HepG2 (cell line): ENCODE measurements around the gene DIP2C. TPM values are rescaled to one million over a fixed set of nuclear protein-coding genes. Genes with fewer than 3 reads are reported as not detected.

Experiments used
- ATAC-seq: fragments of 200-7000 bp; cut with Tn5 transposase; 3 replicates; pipeline ENCODE4 v1.9.1; 2020; ENCODE audit warnings: mild to moderate bottlenecking, moderate library complexity
- BruUV-seq: library from RNA; stranded (reverse); fragments of 400-500 nt; replicated peaks from 2 replicates; lab custom pipeline; 2021; lab: Mats Ljungman, UMichigan
- CTCF ChIA-PET: fragments of 300-600 bp; formaldehyde crosslinking; extraction: SDS; loops from one replicate; lab custom pipeline; 2021; ENCODE audit warnings: low total read pairs, inconsistent platforms, low intra/inter-chr PET ratio; lab: Yijun Ruan, JAX
- POLR2A ChIA-PET: fragments of 350-600 bp; sonication (Branson Sonifier 250); formaldehyde crosslinking; loops from one replicate; lab custom pipeline; 2020; ENCODE audit warnings: antibody characterized with exemption, inconsistent platforms; lab: Yijun Ruan, JAX
- DNase-seq: peaks from one replicate; pipeline ENCODE4 v3.0.0-alpha.2; 2015; ENCODE audit warnings: low spot score
- FAIRE-seq: peaks from 3 replicates; lab custom pipeline; 2011; peaks lifted over from hg19 to GRCh38; lab: Jason Lieb, UNC
- H2AFZ ChIP-seq: one replicate; pipeline ENCODE4 v1.6.1; 2011; ENCODE audit warnings: low read length, inconsistent platforms
- H3K27ac ChIP-seq: fragments of 300-600 bp; 3 replicates; pipeline ENCODE4 v1.8.0; 2011; ENCODE audit warnings: mixed run types, mild to moderate bottlenecking, mixed read lengths, low read length, inconsistent platforms; ENCODE audit not compliant: insufficient read depth; ENCODE audit errors: extremely low read length
- H3K27me3 ChIP-seq, 2 experiments: fragments of 200-600 bp in 1 of 2; 2 replicates in 1 of 2; 3 replicates in 1 of 2; pipeline versions ENCODE4 v1.6.0 to v1.8.0; 2011; ENCODE audit warnings: low read length in 2 of 2, mild to moderate bottlenecking in 2 of 2, moderate library complexity in 2 of 2, inconsistent platforms in 1 of 2; ENCODE audit not compliant: insufficient read depth in 2 of 2, control insufficient read depth in 1 of 2
- H3K36me3 ChIP-seq, 2 experiments: fragments of 200-600 bp in 1 of 2; replicated peaks in 1 of 2; 2 replicates in 1 of 2; 3 replicates in 1 of 2; pipeline versions ENCODE4 v1.5.1 to v1.8.0; 2011; ENCODE audit warnings: low read length in 2 of 2, inconsistent platforms in 1 of 2; ENCODE audit not compliant: insufficient read depth in 2 of 2, control insufficient read depth in 1 of 2
- H3K4me1 ChIP-seq: 2 replicates; pipeline ENCODE4 v1.5.1; 2012; ENCODE audit warnings: low read length, inconsistent platforms; ENCODE audit not compliant: insufficient read depth
- H3K4me2 ChIP-seq: 2 replicates; pipeline ENCODE4 v1.6.0; 2011; ENCODE audit warnings: low read depth, low read length, inconsistent platforms
- H3K4me3 ChIP-seq, 3 experiments: fragments of 200-600 bp in 1 of 3; sonication (generic), shearing (Covaris generic) in 1 of 3; replicated peaks in 1 of 3; 2 replicates each; pipeline ENCODE4 v1.5.1; 2011 to 2016; ENCODE audit warnings: low read length in 3 of 3, inconsistent platforms in 2 of 3, low read depth in 2 of 3, mild to moderate bottlenecking in 2 of 3, control low read depth in 1 of 3, mixed read lengths in 1 of 3; ENCODE audit not compliant: insufficient read depth in 1 of 3
- H3K79me2 ChIP-seq: one replicate; pipeline ENCODE4 v1.6.1; 2011; ENCODE audit warnings: low read length, inconsistent platforms; ENCODE audit not compliant: insufficient read depth
- H3K9ac ChIP-seq: 2 replicates; pipeline ENCODE4 v1.6.0; 2011; ENCODE audit warnings: mild to moderate bottlenecking, low read depth, low read length, inconsistent platforms; ENCODE audit not compliant: insufficient read depth
- H3K9me3 ChIP-seq: 2 replicates; pipeline ENCODE4 v1.5.1; 2012; ENCODE audit warnings: mild to moderate bottlenecking, low read length
- H4K20me1 ChIP-seq: 2 replicates; pipeline ENCODE4 v1.6.0; 2011; ENCODE audit warnings: inconsistent platforms, mild to moderate bottlenecking, low read length, moderate library complexity; ENCODE audit not compliant: insufficient read depth
- CENPT ChIP-seq: sonication (generic); formaldehyde crosslinking; IDR thresholded peaks from 2 replicates; pipeline ENCODE4 v1.8.0; 2022; ENCODE audit warnings: low read depth, mild to moderate bottlenecking, moderate library complexity, missing genetic modification reagents
- KMT2A ChIP-seq: sonication (generic); formaldehyde crosslinking; IDR thresholded peaks from 2 replicates; pipeline ENCODE4 v1.4.0; 2020; ENCODE audit warnings: missing genetic modification reagents
- MAFG ChIP-seq: sonication (generic); formaldehyde crosslinking; IDR thresholded peaks from 2 replicates; pipeline ENCODE4 v1.5.1; 2020; ENCODE audit warnings: mild to moderate bottlenecking, missing genetic modification reagents
- MED1 ChIP-seq: sonication (generic); formaldehyde crosslinking; IDR thresholded peaks from 2 replicates; pipeline ENCODE4 v1.4.0; 2020; ENCODE audit warnings: missing genetic modification reagents
- NFYB ChIP-seq: sonication (generic); formaldehyde crosslinking; IDR thresholded peaks from 2 replicates; pipeline ENCODE4 v1.4.0; 2020; ENCODE audit warnings: missing genetic modification reagents
- SIN3A ChIP-seq: IDR thresholded peaks from 2 replicates; pipeline ENCODE4 v1.6.1; 2011; ENCODE audit warnings: low read depth, mild to moderate bottlenecking, control low read depth, low read length, borderline replicate concordance
- ZFP37 ChIP-seq: sonication (generic); formaldehyde crosslinking; IDR thresholded peaks from 2 replicates; pipeline ENCODE4 v1.4.0; 2020; ENCODE audit warnings: missing genetic modification reagents, borderline replicate concordance
- ZFP90 ChIP-seq: sonication (generic); formaldehyde crosslinking; IDR thresholded peaks from 2 replicates; pipeline ENCODE4 v1.8.0; 2022; ENCODE audit warnings: missing genetic modification reagents, mild to moderate bottlenecking, inconsistent platforms, borderline replicate concordance
- ZNF432 ChIP-seq: sonication (generic); formaldehyde crosslinking; IDR thresholded peaks from 2 replicates; pipeline ENCODE4 v1.5.0; 2020; ENCODE audit warnings: missing genetic modification reagents, mild to moderate bottlenecking, borderline replicate concordance
- ZSCAN30 ChIP-seq: sonication (generic); formaldehyde crosslinking; IDR thresholded peaks from 2 replicates; pipeline ENCODE4 v1.5.0; 2020; ENCODE audit warnings: mild to moderate bottlenecking, missing genetic modification reagents
- ZZZ3 ChIP-seq: sonication (generic); formaldehyde crosslinking; IDR thresholded peaks from 2 replicates; pipeline ENCODE4 v1.4.0; 2020; ENCODE audit warnings: missing genetic modification reagents, mild to moderate bottlenecking, borderline replicate concordance
- WGBS: methylation state at CpG from one replicate; pipeline ENCODE4 v1.1.6; 2017; ENCODE audit warnings: low lambda C conversion rate; 5-methylcytosine and 5-hydroxymethylcytosine counted together
- in situ Hi-C: cut with HindIII; loops from 2 replicates; pipeline ENCODE4 v1.10.0; 2017; ENCODE audit warnings: low pct_unique_long_range_greater_than_20kb; ENCODE audit not compliant: extremely low pct_ligation_motif_present
- intact Hi-C: fragments of 100-400 bp; cut with micrococcal nuclease; formaldehyde crosslinking; loops from one replicate; pipeline ENCODE4 v1.10.0; 2022; ENCODE audit not compliant: unreplicated experiment
- polyA plus RNA-seq, 8 experiments: library from polyadenylated mRNA; depleted of rRNA in 3 of 8; stranded (reverse) in 7 of 8; unstranded in 1 of 8; fragments of >200 nt; fragmentation: Illumina TruSeq in 4 of 8; extraction: Trizol in 4 of 8; gene quantifications; 2 replicates each; pipeline versions ENCODE4 v1.2.1 to v1.2.3, GENCODE V29; 2011 to 2016; ENCODE audit warnings: low read depth in 4 of 8, missing spikeins in 1 of 8, mixed read lengths in 1 of 8; ENCODE audit not compliant: insufficient read depth in 1 of 8
- total RNA-seq, 5 experiments: library from RNA; depleted of rRNA; stranded (reverse); fragments of >200 nt; fragmentation: Illumina TruSeq; extraction: Trizol; gene quantifications; 2 replicates each; pipeline ENCODE4 v1.2.3, GENCODE V29; 2016; ENCODE audit warnings: low read depth in 1 of 5
- TF ChIP-seq, protein P1 (sequence below): sonication (generic); formaldehyde crosslinking; IDR thresholded peaks from 2 replicates; pipeline ENCODE4 v1.4.0; 2020; ENCODE audit warnings: missing genetic modification reagents, borderline replicate concordance
- TF ChIP-seq, protein P2 (sequence below): sonication (generic); formaldehyde crosslinking; IDR thresholded peaks from 2 replicates; pipeline ENCODE4 v1.4.0; 2020; ENCODE audit warnings: missing genetic modification reagents

DIP2C gene
- total and polyA plus RNA-seq, 2 of the 13 experiments (the other 11 are each of a cell fraction or from before 2014, with no cell fraction given): 2.2 to 2.7 TPM

DNA sequence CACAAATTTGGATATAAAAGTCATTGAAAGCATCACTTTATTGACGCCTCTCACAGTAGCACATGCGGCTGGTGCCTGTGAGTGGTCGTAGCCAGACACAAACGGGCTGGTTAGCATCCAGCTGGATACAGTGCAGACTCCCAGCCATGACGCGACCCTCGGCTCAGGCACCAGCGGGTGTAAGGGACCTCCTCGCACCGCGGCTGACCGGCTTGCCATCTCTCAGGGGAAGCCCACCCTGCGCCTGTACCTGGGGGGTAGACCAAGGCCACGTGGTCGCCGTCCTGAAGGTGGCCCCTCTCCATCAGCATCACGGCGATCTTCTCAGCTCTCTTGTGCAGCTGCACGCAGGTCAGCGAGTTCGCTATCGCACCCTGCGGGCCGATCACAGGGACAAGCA is 340.4 kb downstream of the DIP2C start:
- intact Hi-C loops (no loop called here), in situ Hi-C loops (no loop called here)
- Histone ChIP-seq H3K27ac (no peak overlapping the region), H3K4me3 (no peak overlapping the region), H3K9me3 (no peaks in the 10 kb centered on the region), H3K4me1 (no peaks in the 10 kb centered on the region), H3K27me3 (no peaks in the 10 kb centered on the region), H3K9ac (no peak overlapping the region), H3K36me3 (0 out of 5 replicates have a peak, but pooled peaks cover 0 to 10% of the 10 kb centered on the region in 2 experiments), H2AFZ (no peak overlapping the region), H3K79me2 (no peaks in the 10 kb centered on the region)
- DNase-seq: no peak
- BruUV-seq: no TSS peak
- POLR2A ChIA-PET: no interaction called here
- no peak for ATAC-seq
- WGBS: 96% methylated on average over 12 of the region's 24 CpGs
- TF ChIP-seq ZZZ3 (CRISPR knock-in tag) (no peak), CENPT (CRISPR knock-in tag) (no peak), SIN3A (no peak), MED1 (CRISPR knock-in tag) (no peak)
- TF ChIP-seq, all 625 proteins: peak for 0
- CTCF ChIA-PET: no interaction called here
- FAIRE-seq: no peak
- Histone ChIP-seq H4K20me1 (no peaks in the 10 kb centered on the region), H3K4me2 (no peak overlapping the region)

DNA sequence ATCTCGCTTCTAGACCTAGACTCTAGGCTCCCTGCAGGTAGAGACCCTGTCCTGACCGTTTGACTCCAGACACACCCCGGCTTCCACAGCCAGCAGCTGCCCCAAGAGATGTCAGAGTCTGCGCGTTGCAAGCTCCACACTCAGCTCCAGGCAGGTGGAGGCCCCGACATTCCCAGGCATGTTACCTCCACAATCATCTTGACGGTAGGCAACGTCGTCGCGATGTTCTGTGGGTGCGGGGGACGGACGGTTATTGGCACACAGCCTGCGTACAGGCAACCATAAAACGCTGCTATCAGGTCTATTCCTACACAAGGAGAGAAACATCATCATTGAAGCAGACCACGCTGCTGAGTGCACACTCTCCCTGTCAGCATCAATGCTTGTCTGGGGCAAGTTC is 341.0 kb downstream of the DIP2C start:
- intact Hi-C loops (no loop called here), in situ Hi-C loops (no loop called here)
- Histone ChIP-seq H3K27ac (no peak overlapping the region), H2AFZ (no peak overlapping the region), H3K36me3 (0 out of 5 replicates have a peak, but pooled peaks cover 0 to 10% of the 10 kb centered on the region in 2 experiments), H3K4me2 (no peak overlapping the region), H3K9ac (no peak overlapping the region), H3K4me3 (no peak overlapping the region), H3K4me1 (no peaks in the 10 kb centered on the region), H3K27me3 (no peaks in the 10 kb centered on the region), H4K20me1 (no peaks in the 10 kb centered on the region), H3K79me2 (no peaks in the 10 kb centered on the region), H3K9me3 (no peaks in the 10 kb centered on the region)
- ATAC-seq (no peak), FAIRE-seq (no peak), DNase-seq (no peak)
- no TSS peak for BruUV-seq
- TF ChIP-seq ZNF432 (CRISPR knock-in tag) (no peak), ZFP37 (CRISPR knock-in tag) (no peak), NFYB (CRISPR knock-in tag) (no peak), ZSCAN30 (CRISPR knock-in tag) (no peak), KMT2A (CRISPR knock-in tag) (no peak), ZFP90 (CRISPR knock-in tag) (no peak), MAFG (no peak)
- TF ChIP-seq, protein P1, sequence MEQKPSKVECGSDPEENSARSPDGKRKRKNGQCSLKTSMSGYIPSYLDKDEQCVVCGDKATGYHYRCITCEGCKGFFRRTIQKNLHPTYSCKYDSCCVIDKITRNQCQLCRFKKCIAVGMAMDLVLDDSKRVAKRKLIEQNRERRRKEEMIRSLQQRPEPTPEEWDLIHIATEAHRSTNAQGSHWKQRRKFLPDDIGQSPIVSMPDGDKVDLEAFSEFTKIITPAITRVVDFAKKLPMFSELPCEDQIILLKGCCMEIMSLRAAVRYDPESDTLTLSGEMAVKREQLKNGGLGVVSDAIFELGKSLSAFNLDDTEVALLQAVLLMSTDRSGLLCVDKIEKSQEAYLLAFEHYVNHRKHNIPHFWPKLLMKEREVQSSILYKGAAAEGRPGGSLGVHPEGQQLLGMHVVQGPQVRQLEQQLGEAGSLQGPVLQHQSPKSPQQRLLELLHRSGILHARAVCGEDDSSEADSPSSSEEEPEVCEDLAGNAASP (CRISPR knock-in tag): no peak
- TF ChIP-seq, protein P2, sequence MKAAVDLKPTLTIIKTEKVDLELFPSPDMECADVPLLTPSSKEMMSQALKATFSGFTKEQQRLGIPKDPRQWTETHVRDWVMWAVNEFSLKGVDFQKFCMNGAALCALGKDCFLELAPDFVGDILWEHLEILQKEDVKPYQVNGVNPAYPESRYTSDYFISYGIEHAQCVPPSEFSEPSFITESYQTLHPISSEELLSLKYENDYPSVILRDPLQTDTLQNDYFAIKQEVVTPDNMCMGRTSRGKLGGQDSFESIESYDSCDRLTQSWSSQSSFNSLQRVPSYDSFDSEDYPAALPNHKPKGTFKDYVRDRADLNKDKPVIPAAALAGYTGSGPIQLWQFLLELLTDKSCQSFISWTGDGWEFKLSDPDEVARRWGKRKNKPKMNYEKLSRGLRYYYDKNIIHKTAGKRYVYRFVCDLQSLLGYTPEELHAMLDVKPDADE (CRISPR knock-in tag): no peak
- ChIA-PET CTCF (no interaction called here), POLR2A (no interaction called here)
- WGBS: 91% methylated on average over 12 of the region's 17 CpGs
